GM23248 (cell line): ENCODE results near the gene GAS2.

Experiments
- EZH2 ChIP-seq: fragments of 200-600 bp; sonication (generic); IDR thresholded peaks from 2 replicates; pipeline ENCODE4 v1.6.1; 2018; ENCODE audit warnings: antibody characterized with exemption, mild to moderate bottlenecking; ENCODE audit not compliant: insufficient read depth, poor library complexity, severe bottlenecking
- EZH2phosphoT487 ChIP-seq: fragments of 200-600 bp; sonication (generic); IDR thresholded peaks from 2 replicates; pipeline ENCODE4 v1.6.1; 2018; ENCODE audit warnings: antibody characterized with exemption, moderate library complexity, mild to moderate bottlenecking, low read depth; ENCODE audit not compliant: insufficient read depth

DNA sequence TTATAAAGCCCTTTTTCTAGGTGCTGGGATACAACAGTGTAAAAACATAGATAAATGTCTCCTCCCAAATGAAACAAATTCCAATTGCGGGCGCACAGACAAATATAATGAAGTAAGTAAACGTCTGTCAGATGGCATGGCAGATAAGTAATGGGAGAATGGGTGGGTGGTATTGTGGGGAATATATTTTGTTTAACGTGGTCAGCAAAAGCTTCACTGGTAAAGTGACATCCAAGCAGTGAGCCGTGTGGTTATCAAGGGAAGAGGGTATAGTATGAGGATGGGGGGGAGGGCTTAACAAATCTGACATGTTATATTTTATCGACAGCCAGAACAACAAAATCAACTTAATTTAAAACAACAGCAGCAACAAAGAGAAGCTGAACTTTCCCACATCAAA is 162.0 kb downstream of the GAS2 start:
- TF ChIP-seq EZH2: no peak
- TF ChIP-seq EZH2phosphoT487: no peak
